Measurements from ENCODE around the gene TMEM191B.
"Not testable (repeated sequence)": the region's sequence is repeated elsewhere in the genome, so short reads cannot be mapped to it uniquely, and the experiment has no call there.

DNA sequence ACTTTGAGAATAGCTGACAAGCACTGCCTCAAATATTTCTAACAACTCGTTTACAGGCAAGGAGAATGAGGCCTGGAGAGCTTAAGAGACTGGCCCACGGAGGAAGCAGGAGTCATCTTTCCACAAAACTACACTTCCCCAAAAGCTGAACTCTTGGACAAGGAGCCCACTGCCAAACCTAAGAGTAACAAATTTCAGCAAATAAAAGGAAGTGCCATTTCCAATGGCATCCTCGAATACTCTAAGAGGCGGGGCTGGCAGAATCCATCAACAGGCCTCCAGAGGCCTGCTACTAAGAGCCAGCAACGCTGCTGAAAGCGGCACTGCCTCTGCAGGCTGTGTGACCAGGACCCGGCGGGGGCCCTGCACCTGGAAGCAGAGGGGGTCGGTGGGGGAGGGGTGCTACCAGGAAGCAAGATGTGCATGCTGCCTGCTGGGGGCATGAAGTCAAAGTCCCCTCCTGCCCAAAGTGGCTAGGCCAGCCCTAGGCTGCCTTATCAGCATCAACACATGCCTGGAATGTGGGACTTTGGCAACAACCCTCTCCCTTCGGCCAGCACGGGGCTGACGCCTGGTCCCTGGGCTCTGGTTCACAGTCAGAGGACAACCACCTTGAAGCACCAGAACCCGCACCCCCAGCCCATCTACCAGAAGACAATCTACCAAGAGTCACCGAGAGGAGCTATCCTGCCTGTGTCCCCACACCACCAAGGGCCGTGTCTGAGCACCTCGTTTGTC, 43.1 kb downstream of the TMEM191B start:
- TF ChIP-seq, protein P1, sequence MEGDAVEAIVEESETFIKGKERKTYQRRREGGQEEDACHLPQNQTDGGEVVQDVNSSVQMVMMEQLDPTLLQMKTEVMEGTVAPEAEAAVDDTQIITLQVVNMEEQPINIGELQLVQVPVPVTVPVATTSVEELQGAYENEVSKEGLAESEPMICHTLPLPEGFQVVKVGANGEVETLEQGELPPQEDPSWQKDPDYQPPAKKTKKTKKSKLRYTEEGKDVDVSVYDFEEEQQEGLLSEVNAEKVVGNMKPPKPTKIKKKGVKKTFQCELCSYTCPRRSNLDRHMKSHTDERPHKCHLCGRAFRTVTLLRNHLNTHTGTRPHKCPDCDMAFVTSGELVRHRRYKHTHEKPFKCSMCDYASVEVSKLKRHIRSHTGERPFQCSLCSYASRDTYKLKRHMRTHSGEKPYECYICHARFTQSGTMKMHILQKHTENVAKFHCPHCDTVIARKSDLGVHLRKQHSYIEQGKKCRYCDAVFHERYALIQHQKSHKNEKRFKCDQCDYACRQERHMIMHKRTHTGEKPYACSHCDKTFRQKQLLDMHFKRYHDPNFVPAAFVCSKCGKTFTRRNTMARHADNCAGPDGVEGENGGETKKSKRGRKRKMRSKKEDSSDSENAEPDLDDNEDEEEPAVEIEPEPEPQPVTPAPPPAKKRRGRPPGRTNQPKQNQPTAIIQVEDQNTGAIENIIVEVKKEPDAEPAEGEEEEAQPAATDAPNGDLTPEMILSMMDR (IDR thresholded peaks at IDR 0.05; ENCODE audit: poor library complexity): not testable (repeated sequence)
- not testable (repeated sequence) for TF ChIP-seq EZH2phosphoT487 (IDR thresholded peaks at IDR 0.05; ENCODE audit: low read depth, severe bottlenecking, unreplicated experiment); EZH2 (IDR thresholded peaks at IDR 0.05; ENCODE audit: borderline replicate concordance)

All from hepatocyte (in vitro differentiated cells).